ENCODE results near the gene STK32B.

Gene STK32B

DNA sequence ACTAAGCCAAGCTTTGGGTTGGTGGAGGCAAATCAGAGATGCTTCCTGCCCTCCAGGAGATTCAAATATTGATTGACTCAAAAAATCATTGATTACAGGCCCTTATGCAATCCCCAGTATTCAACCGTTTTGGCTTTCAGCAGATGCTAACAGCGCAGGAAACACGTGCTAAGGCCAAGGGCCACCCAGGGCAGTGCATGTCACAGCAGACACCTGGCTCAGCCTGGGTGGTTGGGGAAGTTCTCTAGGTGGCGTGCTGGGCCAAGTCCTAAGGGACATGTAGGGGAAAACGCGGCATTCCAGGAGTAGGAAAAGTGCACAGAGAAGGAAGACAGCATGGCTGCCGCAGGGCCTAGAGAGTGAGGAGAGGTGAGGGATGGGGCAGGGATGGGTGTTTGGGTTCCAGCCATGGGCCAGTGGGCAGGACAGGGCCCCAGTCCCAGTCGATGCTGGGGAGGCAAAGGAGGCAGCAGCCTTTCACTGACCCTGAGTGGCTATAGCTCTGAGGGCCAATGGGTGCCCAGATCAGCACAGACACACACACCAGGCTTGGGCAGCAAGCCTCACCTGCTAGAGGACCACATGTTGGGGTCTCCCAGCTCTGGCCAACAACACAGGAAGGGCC is 418.0 kb downstream of the STK32B start:
- DNase-seq (ENCODE audit: low read depth, low spot score), result no peak

DNA sequence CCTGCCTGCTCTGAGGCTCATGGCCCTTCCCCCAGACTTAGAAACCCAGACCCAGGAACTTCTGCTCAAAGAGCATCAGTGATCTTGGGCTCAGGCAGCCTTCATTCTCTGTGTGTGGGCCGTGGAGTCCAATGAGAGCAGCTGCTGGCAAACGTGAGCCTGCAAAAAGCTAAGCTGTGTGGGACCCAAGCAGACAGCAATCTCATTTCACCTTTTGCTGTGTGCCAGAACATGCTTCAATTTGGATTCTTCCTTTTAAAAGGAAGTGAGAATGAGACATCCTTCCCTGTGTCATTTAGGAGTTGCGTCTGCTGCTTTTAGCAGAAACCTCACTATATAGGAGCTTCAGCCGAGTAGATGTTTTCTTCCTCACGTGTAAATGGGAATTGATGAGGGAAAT is 418.6 kb downstream of the STK32B start:
- DNase-seq (ENCODE audit: low read depth, low spot score), result no peak

DNA sequence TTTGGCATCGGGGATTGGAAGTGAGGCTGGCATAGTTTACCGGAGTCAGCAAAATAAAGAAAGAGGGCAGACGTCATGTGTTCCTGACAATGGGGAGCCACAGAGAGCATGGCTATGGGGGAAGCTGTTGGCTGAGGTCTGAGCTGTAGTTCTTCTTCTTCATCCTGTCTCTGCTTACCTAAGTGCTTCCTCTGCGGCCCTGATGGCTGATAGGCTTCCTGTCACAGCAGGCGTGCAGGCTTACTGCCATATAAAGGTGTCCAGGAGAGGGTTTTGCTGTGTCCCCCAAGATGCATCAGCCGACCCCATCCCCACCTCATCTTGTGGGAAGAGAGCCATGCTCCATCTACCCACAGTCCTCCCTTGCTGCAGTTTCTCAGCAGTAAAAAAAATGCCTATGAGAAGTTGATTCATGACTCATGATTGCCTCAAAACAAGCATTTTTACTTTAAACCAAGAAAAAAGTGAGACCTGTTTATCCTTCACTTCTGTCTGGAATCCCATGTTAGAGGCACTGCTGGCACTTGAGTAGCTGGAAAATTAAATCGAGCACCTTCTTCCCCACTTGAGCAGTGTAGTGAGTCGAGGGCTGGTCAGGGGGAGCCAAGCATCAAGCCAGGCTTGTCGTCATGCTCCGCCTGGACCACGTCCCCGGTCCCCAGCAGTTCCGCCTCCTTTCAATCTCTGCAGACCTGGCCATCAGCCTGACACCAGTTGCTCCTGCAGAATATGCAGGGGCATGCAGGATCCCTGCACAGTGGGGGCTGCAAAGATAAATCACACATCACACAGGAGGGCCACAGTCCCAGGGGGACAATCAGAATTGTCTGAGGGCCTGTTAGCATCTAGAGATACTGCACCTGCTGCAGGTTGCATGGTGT is 419.3 kb downstream of the STK32B start:
- no peak for DNase-seq (ENCODE audit: low read depth, low spot score)

DNA sequence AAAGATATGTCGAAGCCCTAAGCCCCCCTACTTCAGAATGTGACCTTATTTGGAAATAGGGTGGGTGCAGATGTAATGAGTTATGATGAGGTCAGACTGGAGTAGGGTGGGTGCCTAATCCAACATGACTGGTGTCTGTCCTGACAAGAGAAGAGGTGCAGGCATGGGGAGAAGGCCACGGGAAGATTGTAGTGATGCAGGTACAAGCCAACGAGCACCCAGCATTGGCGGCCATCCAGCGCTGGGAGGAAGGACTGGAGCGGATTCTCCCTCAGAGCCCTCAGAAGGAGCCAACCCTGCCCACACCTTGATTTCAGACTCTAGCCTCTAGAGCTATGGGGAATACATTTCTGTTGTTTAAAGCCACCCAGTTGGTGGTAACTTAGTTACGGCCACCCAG is 419.9 kb downstream of the STK32B start:
- DNase-seq (ENCODE audit: low read depth, low spot score), result no peak

DNA sequence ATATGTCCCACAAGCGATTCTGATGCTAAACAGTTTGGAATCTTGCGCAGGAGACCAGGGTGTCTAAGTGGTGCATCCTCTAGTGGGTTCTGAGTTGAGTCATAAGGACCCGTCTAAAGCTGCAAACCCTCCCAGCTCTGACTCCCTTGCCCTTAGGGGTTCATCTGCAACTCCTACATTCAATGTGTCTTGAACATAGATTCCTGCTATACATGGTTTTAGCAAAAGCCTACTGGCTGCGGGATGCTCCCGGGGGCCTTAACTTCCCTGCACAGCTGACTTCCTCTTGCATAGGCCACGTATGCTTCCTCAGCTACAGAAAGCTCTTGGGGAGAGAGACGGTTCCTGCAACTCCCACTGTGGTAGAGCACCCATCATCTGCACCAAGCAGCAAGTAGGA is 420.4 kb downstream of the STK32B start:
- DNase-seq (ENCODE audit: low read depth, low spot score), result no peak

DNA sequence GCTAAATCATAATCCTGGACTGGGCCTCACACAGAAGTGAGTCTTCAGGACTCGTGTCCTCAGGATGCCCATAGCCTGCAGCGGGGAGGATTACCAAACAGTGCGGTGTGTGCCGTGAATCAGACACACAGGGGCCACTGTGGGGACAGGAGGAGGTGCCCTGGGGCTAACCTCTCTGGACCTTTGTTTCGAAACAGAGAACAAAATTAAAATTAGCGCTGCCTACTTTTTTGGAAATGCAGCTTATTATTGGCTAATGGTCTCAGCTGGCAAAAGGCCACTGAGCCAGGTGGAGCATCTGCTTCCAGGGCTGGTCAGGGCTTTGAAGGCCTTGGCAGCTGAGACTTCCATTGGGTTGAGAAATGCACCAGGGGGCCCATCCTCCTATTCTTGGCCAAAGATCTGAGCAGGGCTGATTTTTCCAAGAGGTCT is 420.9 kb downstream of the STK32B start:
- no peak for DNase-seq (ENCODE audit: low read depth, low spot score)

DNA sequence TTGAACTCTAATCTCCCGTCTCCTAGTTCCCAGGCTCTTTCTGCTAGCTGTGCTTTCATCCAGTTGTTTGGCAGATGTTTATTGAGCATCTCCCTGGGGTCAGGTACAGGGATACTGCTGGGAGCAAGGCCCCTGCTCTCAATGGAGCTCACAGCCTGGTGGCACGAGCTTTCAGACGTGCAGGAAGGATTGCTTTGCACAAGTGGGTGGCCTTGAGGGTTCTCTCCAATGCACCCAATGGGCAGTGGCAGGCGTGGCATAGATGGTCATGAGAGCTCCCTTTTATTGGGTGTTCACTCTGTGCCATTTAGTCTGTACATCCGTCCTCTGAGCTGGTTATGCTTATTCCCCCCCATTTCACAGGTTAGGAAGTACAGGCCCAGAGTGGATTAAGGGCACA is 421.8 kb downstream of the STK32B start:
- DNase-seq (ENCODE audit: low read depth, low spot score), result no peak

DNA sequence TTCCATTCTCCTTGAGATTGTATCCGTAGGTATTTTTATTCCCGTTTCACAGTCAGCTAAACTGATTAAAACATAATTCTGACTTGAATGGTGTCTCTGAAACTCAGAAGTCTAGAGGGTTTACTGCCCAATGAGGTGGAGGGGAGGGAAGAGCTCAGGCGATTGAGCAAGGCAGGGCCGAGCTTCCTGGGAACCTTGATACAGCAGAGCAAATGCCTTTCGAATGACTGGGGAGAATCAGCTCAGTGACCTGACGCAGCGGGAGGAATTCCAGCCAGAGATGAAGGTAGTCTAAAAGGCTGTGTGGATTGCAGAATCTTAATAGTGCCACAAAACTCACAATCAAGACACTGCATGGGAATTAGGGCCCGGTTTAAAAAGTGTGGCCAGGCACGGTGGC is 423.5 kb downstream of the STK32B start:
- DNase-seq (ENCODE audit: low read depth, low spot score), result no peak

DNA sequence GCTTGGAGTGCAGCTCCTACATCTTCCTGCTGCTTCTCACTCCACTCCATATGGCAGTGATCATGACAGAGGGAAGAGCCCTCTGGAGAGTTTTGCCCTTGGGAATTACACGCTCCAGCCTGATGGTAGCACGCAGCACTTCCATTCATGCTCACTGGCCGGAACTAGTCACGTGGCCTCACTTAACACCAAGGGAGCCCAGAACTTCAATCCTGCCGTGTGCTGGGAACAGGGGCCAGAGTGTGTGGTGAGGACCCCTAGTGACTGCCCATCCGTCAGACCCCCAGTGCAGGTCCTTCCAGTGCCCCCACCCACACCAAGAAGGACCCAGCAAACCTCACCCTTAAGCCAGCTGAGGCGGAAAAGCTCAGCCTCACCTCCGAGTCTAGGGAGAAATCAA is 426.3 kb downstream of the STK32B start:
- DNase-seq (ENCODE audit: low read depth, low spot score), result no peak

DNA sequence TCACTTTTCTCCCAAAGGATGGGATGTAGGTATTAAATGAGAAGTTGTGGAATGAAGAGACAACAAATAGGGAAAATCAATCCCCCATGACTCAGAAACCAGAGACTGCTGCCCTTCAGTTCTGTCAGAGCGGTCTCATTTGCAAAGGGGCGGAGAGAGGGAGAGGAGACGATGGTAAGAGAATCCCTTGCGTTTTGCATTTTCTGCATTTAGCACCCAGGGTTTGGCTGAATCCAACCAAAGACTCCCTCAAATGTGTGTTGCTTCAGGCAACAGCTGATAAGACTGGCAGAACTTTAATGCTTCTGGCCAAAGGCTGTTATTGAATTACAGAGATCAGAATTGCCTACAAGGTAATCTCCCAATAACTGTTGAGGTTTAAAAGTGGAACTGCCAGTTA is 426.9 kb downstream of the STK32B start:
- DNase-seq (ENCODE audit: low read depth, low spot score), result no peak

DNA sequence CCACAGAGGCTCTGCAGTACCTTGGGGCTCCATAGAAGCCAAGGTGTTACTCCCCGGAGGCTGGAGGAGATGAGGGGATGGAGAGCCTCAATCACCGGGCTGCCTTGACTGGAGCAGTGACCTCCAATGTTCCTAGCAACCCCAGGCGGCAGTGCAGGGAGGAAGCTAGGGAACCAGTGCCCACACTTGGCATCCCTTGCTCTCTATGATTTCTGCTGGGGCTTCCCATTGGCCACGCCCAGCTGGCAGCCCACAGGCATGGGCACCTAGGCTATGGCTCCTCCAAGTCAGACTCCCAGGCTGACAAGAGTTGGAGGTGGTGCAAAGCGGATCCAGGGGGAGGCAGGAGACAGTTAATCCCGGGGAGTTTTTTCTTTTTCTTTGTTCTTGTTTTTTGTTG is 427.4 kb downstream of the STK32B start:
- DNase-seq (ENCODE audit: low read depth, low spot score), result no peak

DNA sequence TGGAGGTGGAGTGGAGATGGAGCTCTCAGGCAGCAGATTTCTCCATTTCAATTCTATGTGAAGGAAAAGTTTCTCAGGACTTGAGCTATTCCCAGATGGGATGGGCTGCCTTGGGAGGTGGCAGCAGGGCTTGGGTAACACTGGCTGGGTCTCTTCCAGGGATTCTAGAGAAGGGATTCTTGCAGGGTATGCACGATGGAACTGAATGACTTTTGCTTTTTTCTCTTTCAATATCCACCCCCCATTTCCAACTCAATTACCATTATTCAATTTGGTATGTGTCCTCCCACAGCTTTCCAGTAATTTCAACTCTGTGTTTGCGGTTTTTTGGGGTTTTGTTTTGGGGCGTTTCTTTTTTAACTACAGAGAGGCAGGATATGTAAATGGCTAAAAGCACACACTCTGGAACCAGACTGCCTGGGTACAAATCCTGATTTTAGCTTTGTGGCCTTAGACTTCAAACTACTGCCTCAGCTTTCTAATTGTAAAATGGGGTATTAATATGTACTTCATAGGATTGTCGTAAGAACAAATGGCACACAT is 428.3 kb downstream of the STK32B start:
- no peak for DNase-seq (ENCODE audit: low read depth, low spot score)

DNA sequence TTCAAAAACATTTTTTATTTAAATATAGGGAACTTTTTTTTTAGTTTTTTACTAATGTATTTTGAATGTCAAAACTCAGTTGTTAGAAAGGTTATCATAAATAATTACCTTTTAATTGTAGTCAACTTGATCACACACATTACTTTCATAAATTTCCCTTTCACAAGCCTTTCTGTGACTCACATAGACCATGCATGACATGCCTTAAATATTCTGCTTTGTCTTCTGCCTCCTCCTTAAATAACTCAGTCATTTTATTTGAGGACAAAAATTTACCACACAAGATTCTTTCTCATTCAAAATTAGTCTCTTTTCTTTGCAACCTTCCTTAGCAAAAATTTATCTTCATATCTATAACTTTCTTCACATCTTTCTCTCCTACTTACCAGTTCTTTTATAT is 437.1 kb downstream of the STK32B start:
- DNase-seq (ENCODE audit: low read depth, low spot score), result no peak

DNA sequence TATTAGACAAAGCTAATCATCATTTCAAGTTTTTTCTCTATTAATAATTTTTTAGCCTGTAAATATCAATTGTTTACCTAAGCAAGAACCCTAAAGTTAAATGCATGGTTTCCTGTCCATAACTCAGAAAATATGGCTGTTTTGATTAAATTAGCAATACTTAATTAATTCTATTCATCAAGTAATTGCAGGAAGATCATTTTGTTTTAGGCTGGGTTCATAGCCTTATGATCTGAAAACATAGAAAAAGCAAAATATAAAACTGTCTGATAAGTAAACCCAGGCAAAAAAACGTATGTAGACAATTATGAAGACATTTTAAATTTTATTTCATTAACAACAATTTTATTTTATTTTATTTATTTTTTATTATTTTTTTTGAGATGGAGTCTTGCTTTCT is 438.0 kb downstream of the STK32B start:
- no peak for DNase-seq (ENCODE audit: low read depth, low spot score)

DNA sequence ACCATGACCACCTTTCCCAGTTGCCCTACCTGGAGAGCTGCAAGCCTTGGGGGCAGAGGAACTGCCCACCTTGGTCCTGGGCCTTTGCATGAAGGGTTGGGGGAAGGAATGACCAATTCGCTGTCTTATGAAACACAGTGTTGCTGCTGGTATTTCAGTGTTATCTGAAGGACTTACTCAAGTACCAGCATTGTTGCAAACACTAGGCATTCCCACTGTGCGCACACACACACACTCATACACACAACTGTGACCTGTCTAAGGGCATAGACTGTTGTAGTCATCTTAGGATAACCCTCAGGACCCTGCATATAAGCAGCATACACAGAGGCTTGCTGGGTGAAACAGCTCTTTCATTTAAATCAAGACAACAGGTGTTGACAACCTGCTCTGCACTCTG is 446.2 kb downstream of the STK32B start:
- no peak for DNase-seq (ENCODE audit: low read depth, low spot score)

DNA sequence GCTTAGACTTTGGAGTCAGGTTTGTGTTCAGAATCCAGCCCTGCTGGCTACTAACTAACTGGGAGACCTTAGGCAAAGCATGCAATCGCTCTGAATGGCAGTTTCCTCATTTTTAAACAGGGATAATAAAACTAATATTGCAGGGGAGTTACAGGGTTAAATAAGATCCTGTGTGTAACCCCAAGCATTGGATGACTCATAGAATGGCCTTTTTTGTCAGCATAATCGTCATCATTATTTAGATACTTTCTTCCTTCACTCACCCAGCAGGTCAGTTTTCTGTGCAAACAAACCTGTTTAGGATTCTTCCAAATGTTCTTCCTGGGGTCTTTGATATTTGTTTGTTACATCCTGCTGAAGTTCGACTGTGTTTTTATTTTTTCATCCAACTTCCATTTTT is 448.9 kb downstream of the STK32B start:
- DNase-seq (ENCODE audit: low read depth, low spot score), result no peak

DNA sequence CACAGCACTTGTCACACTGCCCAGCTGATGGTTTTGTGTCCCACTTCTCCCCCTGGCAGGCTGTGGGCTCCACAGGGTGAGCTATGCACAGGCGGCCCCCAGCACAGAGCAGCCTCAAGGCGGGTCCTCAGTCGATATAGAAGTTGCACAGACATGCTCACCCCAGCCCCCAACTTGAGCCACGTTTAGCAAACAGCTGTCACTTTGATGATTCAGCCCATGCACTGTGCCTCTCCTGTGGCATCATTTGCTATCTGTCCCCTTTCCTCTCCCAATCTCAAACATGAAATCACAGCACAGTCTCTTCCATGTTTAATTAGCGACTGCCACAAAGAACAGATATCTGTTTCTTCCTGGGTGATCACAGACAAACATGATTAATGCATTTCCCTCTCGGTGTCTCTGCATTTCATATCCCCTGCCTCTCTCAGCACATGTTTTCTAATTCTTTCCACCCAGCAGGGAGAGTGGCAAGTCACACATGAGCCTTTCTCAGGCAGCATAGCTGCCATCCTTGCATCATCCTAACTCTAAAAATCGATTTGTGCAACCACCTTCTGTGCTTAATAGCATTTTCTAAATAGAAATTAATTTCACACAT is 452.2 kb downstream of the STK32B start:
- no peak for DNase-seq (ENCODE audit: low read depth, low spot score)

DNA sequence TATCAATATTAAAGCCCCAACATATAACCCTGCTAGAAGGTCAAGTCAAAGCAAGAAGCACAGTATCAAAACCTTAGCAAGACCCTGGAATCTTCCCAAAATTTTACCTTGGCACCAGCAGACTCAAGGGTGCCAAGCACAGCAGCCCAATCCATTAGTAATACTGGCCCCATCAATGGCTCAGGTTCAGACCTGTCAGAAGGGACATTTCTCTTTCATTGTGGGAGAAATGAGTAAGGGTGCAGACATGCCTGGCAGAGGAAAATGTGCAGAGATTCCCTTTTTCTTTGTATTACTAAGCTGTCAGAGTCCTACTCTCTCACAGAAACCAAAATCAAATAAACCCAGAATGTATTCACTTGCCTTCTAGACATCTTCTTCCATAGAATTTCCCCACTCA is 453.2 kb downstream of the STK32B start:
- DNase-seq (ENCODE audit: low read depth, low spot score), result no peak

DNA sequence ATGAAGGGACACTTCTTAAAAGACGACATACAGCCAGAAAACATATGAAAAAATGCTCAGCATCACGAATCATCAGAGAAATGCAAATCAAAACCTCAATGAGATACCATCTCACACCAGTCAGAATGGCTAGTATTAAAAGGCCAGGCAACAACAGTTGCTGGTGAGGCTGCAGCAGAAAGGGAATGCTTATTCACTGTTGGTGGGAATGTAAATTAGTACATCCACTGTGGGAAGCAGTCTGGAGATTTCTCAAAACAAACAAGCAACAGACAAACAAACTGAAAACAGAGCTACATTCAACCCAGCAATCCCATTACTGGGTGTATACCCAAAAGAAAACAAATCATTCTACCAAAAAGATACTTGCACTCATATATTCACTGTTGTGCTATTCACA is 459.2 kb downstream of the STK32B start:
- DNase-seq (ENCODE audit: low read depth, low spot score), result no peak

DNA sequence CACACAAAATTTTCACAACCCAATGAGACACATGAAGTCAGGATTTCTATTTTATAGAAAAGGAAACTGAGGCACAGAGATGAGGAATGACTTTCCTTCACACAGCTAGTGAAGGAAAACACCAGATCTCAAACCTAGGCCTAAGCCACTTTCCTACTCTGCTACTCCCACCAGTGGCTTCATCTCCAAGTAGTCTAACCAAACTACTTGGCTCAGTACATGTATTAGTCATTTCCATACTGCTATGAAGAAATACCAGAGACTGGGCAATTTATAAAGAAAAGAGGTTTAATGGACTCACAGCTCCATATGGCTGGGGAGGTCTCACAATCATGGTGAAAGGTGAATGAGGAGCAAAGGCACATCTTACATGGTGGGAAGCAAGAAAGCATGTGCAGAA is 460.5 kb downstream of the STK32B start:
- DNase-seq (ENCODE audit: low read depth, low spot score), result no peak

DNA sequence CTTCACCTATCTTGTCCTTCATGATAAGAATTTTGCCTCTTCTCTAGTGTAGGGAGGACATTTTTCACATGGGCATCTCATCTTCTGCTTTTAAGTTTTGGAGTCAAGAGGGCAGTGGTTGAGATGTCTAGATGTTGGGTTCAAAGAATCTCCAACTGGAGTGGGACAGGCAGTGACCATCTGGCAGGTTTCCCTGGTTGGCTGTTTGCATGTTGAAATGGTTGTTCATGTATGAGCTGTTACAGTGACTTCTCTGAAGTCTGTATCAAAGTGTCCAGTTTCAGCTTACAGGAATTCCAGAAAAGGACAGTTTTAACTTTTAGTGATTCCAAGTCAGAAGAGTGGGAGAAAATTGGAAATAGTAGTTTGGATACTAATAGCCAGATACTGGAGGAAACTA is 464.4 kb downstream of the STK32B start:
- DNase-seq (ENCODE audit: low read depth, low spot score), result no peak

DNA sequence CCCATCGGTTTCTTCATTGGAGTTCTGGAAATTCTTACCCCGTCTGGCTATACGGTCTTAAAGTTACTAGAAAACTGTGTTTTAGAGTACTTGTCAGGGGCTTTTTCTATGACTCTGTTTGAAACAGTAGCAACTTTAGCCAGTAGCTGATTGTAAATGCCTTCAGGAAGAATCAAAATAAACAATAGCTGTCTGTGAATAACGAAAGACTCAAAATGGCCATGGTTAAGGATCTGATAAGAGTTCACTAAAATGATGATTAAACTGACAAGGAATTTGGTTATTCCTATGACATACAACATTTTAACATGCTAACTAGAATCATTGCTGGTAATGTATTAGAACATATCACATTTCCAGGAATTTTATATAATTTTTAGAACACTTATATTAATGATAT is 466.1 kb downstream of the STK32B start:
- no peak for DNase-seq (ENCODE audit: low read depth, low spot score)

All from activated naive CD8-positive, alpha-beta T cell treated with anti-CD3 and anti-CD28 coated beads, Interleukin-2, amount 50 U/mL, for 16 hours (primary cell).